ENCODE data around the gene OR52E8. TPM values are rescaled to one million over a fixed set of nuclear protein-coding genes. Genes with fewer than 3 reads are reported as not detected.

The OR52E8 gene
- total RNA-seq, 4 donors from 2014 or later = not detected

- TF ChIP-seq POLR2A (IDR thresholded peaks at IDR 0.05) (no peak), EP300 (IDR thresholded peaks at IDR 0.05) (no peak)
- Histone ChIP-seq H3K27ac (no peak overlapping the region), H3K4me3 (no peak overlapping the region), H3K36me3 (no peaks in the 10 kb centered on the region), H3K9me3 (no peaks in the 10 kb centered on the region), H3K4me1 (peaks cover 0 to 11% (median 0%) of the 10 kb centered on the region in 4 donors), H3K27me3 (no peaks in the 10 kb centered on the region)
- no peak for DNase-seq (ENCODE audit: low spot score in 2 of 2)
- 70 to 71% methylated on average over 6 of the region's 6 CpGs for WGBS, 2 donors
Observed at GRCh38 chr11:5809905-5810795, 47.3 kb downstream of the OR52E8 start.

GRCh38 chr11:5809122-5809519, 48.4 kb downstream of the OR52E8 start:
- H3K4me3 ChIP-seq = peak overlapping the region; percentile 43 to 61 (median 46)

GRCh38 chr11:5808500-5809121, 48.9 kb downstream of the OR52E8 start, which contains the start of gene OR52N2:
OR52N2 (plus strand) TSS chr11:5808924; CDS start chr11:5820336, 11,412 bp downstream.
- no peaks in the 10 kb centered on the region for H3K36me3 ChIP-seq
- peak; percentile 63 to 92 (median 75) for TF ChIP-seq CTCF (IDR thresholded peaks at IDR 0.05)
- TF ChIP-seq EP300 (IDR thresholded peaks at IDR 0.05) = no peak
- no peak for TF ChIP-seq POLR2A (IDR thresholded peaks at IDR 0.05)
- H3K9me3 ChIP-seq = peaks cover 0 to 7% (median 0%) of the 10 kb centered on the region in 4 donors
- peak; percentile 49 to 88 for DNase-seq (ENCODE audit: low spot score in 2 of 2)
- peak within 1 kb of the TSS; percentile 43 to 61 (median 46) for H3K4me3 ChIP-seq
- no peaks in the 10 kb centered on the region for H3K27me3 ChIP-seq
- 10 to 23% methylated on average over 24 of the region's 24 CpGs for WGBS, 2 donors
- H3K4me1 ChIP-seq = peaks cover 0 to 11% (median 0%) of the 10 kb centered on the region in 4 donors
- H3K27ac ChIP-seq = peak within 1 kb of the TSS in 1 of 4 donors; percentile 24

More at GRCh38 chr11:5809122-5809519, 48.4 kb downstream of the OR52E8 start:
- Histone ChIP-seq H3K27me3 (no peaks in the 10 kb centered on the region), H3K4me1 (peaks cover 0 to 11% (median 0%) of the 10 kb centered on the region in 4 donors), H3K27ac (no peak overlapping the region), H3K9me3 (peaks cover 0 to 2% (median 0%) of the 10 kb centered on the region in 4 donors), H3K36me3 (no peaks in the 10 kb centered on the region)
- DNase-seq (ENCODE audit: low spot score in 2 of 2) = no peak
- WGBS, 2 donors = 42 to 66% methylated on average over 5 of the region's 5 CpGs
- TF ChIP-seq POLR2A (IDR thresholded peaks at IDR 0.05) (no peak), EP300 (IDR thresholded peaks at IDR 0.05) (no peak), CTCF (IDR thresholded peaks at IDR 0.05) (no peak)

- no peak overlapping the region for H3K4me3 ChIP-seq
- peaks cover 0 to 11% (median 0%) of the 10 kb centered on the region in 4 donors for H3K4me1 ChIP-seq
- no peak for TF ChIP-seq CTCF (IDR thresholded peaks at IDR 0.05)
- TF ChIP-seq EP300 (IDR thresholded peaks at IDR 0.05) = no peak
- TF ChIP-seq POLR2A (IDR thresholded peaks at IDR 0.05) = no peak
- 66 to 80% methylated on average over 9 to 10 of the region's 10 CpGs for WGBS, 2 donors
- H3K27ac ChIP-seq = no peak overlapping the region
- no peaks in the 10 kb centered on the region for H3K36me3 ChIP-seq
- no peak for DNase-seq (ENCODE audit: low spot score in 2 of 2)
- H3K27me3 ChIP-seq = no peaks in the 10 kb centered on the region
- H3K9me3 ChIP-seq = peaks cover 0 to 7% (median 0%) of the 10 kb centered on the region in 4 donors
Observed at GRCh38 chr11:5807580-5807979, 49.9 kb downstream of the OR52E8 start.

Other genes starting within 250 kb of the OR52E8 start
- gene TRIM34, start 232.7 kb downstream of the OR52E8 start, total RNA-seq = 1 to 10 TPM; 2.2 to 6.1 (median 3.1) TPM
- gene TRIM5, start 172.6 kb downstream of the OR52E8 start, total RNA-seq = 10 to 100 TPM; 16.9 to 38.7 (median 26.1) TPM
- 100 to 1,000 TPM in 2 of 4 donors, 10 to 100 TPM in 2; 78.3 to 131 (median 100) TPM for gene TRIM22, start 167.9 kb downstream of the OR52E8 start, total RNA-seq
- gene OR56B1, start 121.2 kb downstream of the OR52E8 start, total RNA-seq = under 1 TPM in 2 of 4 donors, not detected in 2; 0.20 to 0.63 TPM
- gene OR52N4, start 103.4 kb downstream of the OR52E8 start, total RNA-seq = under 1 TPM in 2 of 4 donors, not detected in 2; 0.44 to 0.98 TPM
- not detected for gene OR52N5, start 74.3 kb downstream of the OR52E8 start, total RNA-seq
- gene OR52N1, start 66.4 kb downstream of the OR52E8 start, total RNA-seq = under 1 TPM in 1 of 4 donors, not detected in 3; 0.30 TPM
- gene OR52N2, start 48.8 kb downstream of the OR52E8 start, total RNA-seq = not detected
- gene OR52E6, start 15.8 kb downstream of the OR52E8 start, total RNA-seq = not detected
- gene OR52E4, start 22.9 kb upstream of the OR52E8 start, total RNA-seq = not detected
- not detected for gene OR52E5, start 35.5 kb upstream of the OR52E8 start, total RNA-seq
- not detected for gene OR56A3, start 84.6 kb upstream of the OR52E8 start, total RNA-seq
- not detected for gene OR56A5, start 110.8 kb upstream of the OR52E8 start, total RNA-seq
- gene OR52L1, start 129.3 kb upstream of the OR52E8 start, total RNA-seq = not detected
- gene OR56A4, start 149.3 kb upstream of the OR52E8 start, total RNA-seq = not detected
- not detected for gene OR56A1, start 173.1 kb upstream of the OR52E8 start, total RNA-seq
- gene OR56B4, start 250.0 kb upstream of the OR52E8 start, total RNA-seq = not detected